ENCODE data around the gene TRIM68.

TRIM68 gene

GRCh38 chr11:4607781-4608666 lies at the start of gene TRIM68:
Gene TRIM68 (minus strand): TSS chr11:4608231. CDS start chr11:4605504, 2,727 bp downstream.
- peak; percentile 97 for DNase-seq (ENCODE audit: low read depth)

GRCh38 chr11:4654635-4655369 lies 46.8 kb upstream of the TRIM68 start:
- no peak for DNase-seq (ENCODE audit: low read depth)

GRCh38 chr11:4647766-4648165 lies 39.7 kb upstream of the TRIM68 start:
- no peak for DNase-seq (ENCODE audit: low read depth)

- no peak for DNase-seq (ENCODE audit: low read depth)
These were observed 37.9 kb upstream of the TRIM68 start for GRCh38 chr11:4645974-4646373.

- DNase-seq (ENCODE audit: low read depth) = no peak
These were observed 36.2 kb upstream of the TRIM68 start for GRCh38 chr11:4644233-4644632.

GRCh38 chr11:4643682-4644081 lies 35.7 kb upstream of the TRIM68 start, which contains the start of gene OR51E1:
Gene OR51E1 (plus strand): TSS chr11:4643982. CDS start chr11:4652527, 8,545 bp downstream.
- no peak for DNase-seq (ENCODE audit: low read depth)

GRCh38 chr11:4643076-4643475 lies 35.0 kb upstream of the TRIM68 start:
- DNase-seq (ENCODE audit: low read depth) = peak; percentile 37

- DNase-seq (ENCODE audit: low read depth) = no peak
These were observed 34.0 kb upstream of the TRIM68 start for GRCh38 chr11:4642043-4642442.

- DNase-seq (ENCODE audit: low read depth) = no peak
These were observed 33.5 kb upstream of the TRIM68 start for GRCh38 chr11:4641501-4641900.

- DNase-seq (ENCODE audit: low read depth) = no peak
These were observed 31.9 kb upstream of the TRIM68 start for GRCh38 chr11:4639931-4640330.

GRCh38 chr11:4637662-4638047 lies 29.6 kb upstream of the TRIM68 start:
- DNase-seq (ENCODE audit: low read depth) = no peak

- peak; percentile 68 for DNase-seq (ENCODE audit: low read depth)
These were observed 29.1 kb upstream of the TRIM68 start, which contains the start of gene OR51D1 for GRCh38 chr11:4636962-4637661. Gene OR51D1 (plus strand): TSS chr11:4637477. CDS start chr11:4639791, 2,314 bp downstream.

GRCh38 chr11:4636136-4636535 lies 28.1 kb upstream of the TRIM68 start:
- DNase-seq (ENCODE audit: low read depth) = no peak

- peak; percentile 66 for DNase-seq (ENCODE audit: low read depth)
These were observed 18.4 kb upstream of the TRIM68 start for GRCh38 chr11:4626207-4627099.

GRCh38 chr11:4619514-4619913 lies 11.5 kb upstream of the TRIM68 start:
- no peak for DNase-seq (ENCODE audit: low read depth)

GRCh38 chr11:4615856-4616444 lies 7.9 kb upstream of the TRIM68 start:
- DNase-seq (ENCODE audit: low read depth) = no peak

- no peak for DNase-seq (ENCODE audit: low read depth)
These were observed 4.0 kb upstream of the TRIM68 start for GRCh38 chr11:4611986-4612385.

GRCh38 chr11:4610258-4610935 lies 2.4 kb upstream of the TRIM68 start:
- peak; percentile 53 for DNase-seq (ENCODE audit: low read depth)

- DNase-seq (ENCODE audit: low read depth) = peak; percentile 7
These were observed 935 bp downstream of the TRIM68 start for GRCh38 chr11:4607096-4607495.

Data from EH (cell line).